Fibroblast of pulmonary artery (primary cell): ENCODE measurements around the gene HOXC13.

ENCODE experiments used
- DNase-seq: peaks from one replicate; pipeline ENCODE4 v3.0.0-alpha.2; 2010; ENCODE audit warnings: low read depth
- H3K4me3 ChIP-seq: replicated peaks from 2 replicates; pipeline ENCODE4 v1.5.1; 2011; ENCODE audit warnings: low read depth, mild to moderate bottlenecking, control low read depth, low read length, moderate library complexity
- TF ChIP-seq, protein P1 (sequence below): IDR thresholded peaks from 2 replicates; pipeline ENCODE4 v1.5.1; 2011; ENCODE audit warnings: mild to moderate bottlenecking, control low read depth, low read length, inconsistent platforms; ENCODE audit errors: missing control alignments

HOXC13 gene

DNA sequence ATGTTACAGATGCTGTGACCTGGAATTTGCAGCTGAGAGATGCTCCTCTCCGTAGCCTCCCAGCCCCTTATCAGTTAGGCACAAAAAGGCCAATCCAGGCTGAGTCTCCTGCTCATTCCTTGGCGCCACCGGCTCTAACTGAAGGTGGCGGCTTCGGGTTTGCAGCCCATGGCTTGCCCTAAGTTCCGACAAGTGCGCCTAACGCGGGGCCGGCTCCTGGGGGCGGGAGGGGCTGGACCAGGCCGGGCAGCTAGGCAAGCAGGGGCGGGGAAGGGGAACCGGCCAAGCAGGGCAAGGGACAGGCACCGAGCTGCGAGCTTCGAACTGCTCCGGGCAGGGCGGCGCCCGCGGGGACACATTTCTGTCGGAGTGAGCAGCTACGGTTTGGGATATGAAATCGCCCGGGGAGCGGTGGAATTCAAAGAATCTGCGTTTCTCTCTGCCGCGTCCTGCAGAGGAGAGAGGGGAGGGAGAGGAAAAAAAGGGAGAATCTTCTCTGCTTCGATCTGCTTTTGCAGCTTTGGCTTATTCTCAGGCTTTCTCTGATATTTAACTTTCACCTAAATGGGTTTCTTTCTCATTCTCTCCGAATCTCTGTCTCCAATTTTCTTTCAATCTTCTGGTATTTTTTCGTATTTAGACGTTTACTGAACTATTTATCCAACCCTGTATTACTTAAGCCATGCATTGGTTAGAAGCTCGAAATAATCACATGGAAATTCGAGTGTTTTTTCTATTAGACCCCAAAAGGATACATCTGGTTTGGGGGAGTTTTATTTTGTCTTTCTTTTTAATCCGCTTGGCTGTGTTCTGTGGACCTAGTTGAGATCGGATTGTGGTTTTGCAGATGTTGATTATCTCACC, 14.5 kb downstream of the HOXC13 start:
- no peak for DNase-seq
- no peak overlapping the region for H3K4me3 ChIP-seq
- TF ChIP-seq, protein P1, sequence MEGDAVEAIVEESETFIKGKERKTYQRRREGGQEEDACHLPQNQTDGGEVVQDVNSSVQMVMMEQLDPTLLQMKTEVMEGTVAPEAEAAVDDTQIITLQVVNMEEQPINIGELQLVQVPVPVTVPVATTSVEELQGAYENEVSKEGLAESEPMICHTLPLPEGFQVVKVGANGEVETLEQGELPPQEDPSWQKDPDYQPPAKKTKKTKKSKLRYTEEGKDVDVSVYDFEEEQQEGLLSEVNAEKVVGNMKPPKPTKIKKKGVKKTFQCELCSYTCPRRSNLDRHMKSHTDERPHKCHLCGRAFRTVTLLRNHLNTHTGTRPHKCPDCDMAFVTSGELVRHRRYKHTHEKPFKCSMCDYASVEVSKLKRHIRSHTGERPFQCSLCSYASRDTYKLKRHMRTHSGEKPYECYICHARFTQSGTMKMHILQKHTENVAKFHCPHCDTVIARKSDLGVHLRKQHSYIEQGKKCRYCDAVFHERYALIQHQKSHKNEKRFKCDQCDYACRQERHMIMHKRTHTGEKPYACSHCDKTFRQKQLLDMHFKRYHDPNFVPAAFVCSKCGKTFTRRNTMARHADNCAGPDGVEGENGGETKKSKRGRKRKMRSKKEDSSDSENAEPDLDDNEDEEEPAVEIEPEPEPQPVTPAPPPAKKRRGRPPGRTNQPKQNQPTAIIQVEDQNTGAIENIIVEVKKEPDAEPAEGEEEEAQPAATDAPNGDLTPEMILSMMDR: no peak

DNA sequence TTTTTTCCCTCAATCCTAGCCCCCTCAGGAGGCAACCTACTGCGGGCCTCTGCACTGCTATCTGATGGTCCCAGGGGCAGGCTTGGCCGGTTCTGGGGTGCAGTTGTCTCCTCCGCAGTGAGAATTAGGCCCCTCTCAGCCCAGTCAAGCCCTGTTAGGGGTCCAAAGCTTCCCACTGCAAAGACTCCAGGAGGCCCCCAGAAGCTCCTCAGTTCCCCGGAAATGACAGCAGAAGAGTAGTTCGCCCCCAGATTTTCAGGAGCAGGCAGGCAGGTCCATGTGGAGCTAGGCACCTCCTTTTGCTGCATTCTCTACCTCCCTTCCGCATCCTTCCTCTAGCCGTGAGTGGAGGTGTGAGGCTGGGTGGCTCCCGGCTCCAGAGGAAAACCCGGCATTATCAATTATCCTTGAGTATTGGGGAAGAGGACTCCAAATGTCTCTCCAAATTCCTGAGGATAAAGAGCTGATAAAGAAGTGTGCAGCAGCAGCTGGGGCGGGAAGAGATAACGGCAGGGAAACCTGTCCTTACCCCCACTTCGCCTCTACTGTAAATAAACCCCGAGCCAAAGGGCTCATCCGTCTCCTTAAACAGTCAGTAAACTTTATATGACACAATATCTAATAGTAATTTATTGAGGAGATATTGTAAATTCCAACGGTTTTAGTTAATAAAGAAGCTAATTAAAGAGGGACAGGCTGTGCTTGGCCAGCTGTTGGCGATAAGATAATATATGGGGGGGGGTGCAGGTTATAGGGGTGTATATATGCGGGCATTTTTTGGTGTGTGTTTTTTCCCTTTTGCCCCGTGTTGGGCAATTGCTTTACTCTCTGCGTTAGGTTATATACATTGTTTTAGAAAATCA, 15.4 kb downstream of the HOXC13 start:
- TF ChIP-seq, protein P1: no peak
- no peak overlapping the region for H3K4me3 ChIP-seq
- no peak for DNase-seq

DNA sequence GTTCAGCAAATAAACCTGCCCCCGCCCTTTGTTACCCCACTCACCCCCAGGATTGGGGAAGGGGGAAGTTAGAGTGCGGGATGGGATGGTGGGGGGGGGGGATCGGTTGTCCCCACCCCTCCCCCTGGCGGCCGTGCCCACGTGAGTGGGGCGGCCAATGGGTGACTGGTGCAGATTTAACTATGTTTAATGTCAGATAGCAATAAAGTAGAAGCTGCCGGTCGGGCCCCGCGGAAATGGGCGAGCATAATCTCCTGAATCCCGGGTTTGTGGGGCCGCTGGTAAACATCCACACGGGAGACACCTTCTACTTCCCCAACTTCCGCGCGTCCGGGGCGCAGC, 16.0 kb downstream of the HOXC13 start, which contains the start of gene HOXC12:
HOXC12 (plus strand) TSS at position 210 of the 342 bp plus-strand sequence; CDS start at position 237, 27 bp downstream.
- TF ChIP-seq, protein P1: no peak
- no peak within 1 kb of the TSS for H3K4me3 ChIP-seq
- no peak for DNase-seq

DNA sequence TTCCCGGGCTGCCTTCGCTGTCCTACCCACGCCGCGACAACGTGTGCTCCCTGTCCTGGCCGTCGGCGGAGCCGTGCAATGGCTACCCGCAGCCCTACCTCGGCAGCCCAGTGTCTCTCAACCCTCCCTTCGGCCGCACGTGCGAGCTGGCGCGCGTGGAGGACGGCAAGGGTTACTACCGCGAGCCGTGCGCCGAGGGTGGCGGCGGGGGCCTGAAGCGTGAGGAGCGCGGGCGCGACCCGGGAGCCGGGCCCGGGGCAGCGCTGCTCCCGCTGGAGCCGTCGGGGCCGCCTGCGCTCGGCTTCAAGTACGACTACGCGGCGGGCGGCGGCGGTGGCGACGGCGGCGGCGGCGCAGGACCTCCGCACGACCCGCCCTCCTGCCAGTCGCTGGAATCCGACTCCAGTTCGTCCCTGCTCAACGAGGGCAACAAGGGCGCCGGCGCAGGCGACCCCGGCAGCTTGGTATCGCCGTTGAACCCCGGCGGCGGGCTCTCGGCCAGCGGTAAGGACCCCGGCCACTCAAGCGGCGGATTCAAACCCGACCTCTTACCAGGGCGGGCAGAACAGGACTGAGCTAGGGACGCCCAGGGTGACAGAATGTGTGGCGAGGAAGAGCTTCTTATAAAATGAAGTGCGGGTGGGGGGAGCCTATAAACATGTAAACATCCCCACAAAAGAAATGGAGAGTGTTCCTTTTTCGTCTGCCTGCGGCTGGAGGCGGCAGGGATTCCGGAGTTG, 16.6 kb downstream of the HOXC13 start:
- no peak overlapping the region for H3K4me3 ChIP-seq

DNA sequence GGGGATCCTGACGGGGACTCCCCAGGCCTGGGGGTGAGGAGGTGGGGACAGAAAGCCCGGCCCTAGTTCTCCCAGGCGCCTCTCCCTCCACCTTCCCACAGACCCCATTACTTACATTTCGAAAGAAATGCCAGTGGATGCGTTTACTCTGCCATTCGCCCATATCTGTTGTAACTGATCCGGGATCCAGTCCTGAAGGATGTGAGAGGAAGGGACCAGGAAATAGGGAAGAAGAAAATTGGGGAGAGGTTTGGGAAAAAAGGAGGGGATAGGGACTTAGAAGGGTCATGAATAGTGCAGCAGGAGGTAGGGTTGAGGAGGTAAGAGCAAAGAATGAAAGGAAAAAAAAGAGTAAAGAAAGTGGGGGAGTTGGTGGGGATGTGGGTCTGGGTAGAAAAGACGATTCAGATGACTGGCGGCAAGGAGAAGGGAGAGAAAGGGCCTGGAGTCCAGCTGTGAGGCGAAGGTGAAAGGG, 17.2 kb downstream of the HOXC13 start:
- no peak for DNase-seq
- TF ChIP-seq, protein P1: no peak
- no peak overlapping the region for H3K4me3 ChIP-seq

More for the DNA sequence above, 16.6 kb downstream of the HOXC13 start:
- no peak for DNase-seq
- TF ChIP-seq, protein P1: no peak

DNA sequence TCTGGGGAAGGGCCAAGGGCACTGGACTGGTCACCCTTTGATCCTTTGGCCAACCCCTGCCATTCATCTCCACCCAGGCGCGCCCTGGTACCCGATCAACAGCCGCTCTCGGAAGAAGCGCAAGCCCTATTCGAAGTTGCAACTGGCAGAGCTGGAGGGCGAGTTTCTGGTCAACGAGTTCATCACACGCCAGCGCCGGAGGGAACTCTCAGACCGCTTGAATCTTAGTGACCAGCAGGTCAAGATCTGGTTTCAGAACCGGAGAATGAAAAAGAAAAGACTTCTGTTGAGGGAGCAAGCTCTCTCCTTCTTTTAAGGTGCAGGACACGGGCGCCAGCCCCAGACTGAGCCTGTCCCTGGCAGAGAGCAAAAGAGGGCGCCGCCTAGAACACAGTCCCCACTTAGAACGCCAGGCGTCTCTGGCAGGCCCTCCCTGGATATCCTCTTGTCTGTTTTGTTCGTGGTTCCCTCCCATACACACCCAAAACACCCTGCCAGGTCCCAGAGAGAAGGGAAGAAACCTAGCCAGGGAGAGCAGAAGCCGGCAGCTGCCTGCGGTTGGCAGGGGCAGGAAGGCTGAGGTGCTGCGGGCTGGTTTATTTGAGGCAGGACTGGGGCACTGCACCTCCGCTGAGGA, 17.7 kb downstream of the HOXC13 start:
- H3K4me3 ChIP-seq: no peak overlapping the region
- TF ChIP-seq, protein P1: no peak
- no peak for DNase-seq
